GM18526 (cell line): ENCODE measurements around the gene CPNE2.

Experiments used
- POLR2A ChIP-seq: IDR thresholded peaks from 3 replicates; pipeline ENCODE4 v1.6.1; 2011; ENCODE audit not compliant: insufficient read length; ENCODE audit errors: extremely low read depth

The CPNE2 gene

DNA sequence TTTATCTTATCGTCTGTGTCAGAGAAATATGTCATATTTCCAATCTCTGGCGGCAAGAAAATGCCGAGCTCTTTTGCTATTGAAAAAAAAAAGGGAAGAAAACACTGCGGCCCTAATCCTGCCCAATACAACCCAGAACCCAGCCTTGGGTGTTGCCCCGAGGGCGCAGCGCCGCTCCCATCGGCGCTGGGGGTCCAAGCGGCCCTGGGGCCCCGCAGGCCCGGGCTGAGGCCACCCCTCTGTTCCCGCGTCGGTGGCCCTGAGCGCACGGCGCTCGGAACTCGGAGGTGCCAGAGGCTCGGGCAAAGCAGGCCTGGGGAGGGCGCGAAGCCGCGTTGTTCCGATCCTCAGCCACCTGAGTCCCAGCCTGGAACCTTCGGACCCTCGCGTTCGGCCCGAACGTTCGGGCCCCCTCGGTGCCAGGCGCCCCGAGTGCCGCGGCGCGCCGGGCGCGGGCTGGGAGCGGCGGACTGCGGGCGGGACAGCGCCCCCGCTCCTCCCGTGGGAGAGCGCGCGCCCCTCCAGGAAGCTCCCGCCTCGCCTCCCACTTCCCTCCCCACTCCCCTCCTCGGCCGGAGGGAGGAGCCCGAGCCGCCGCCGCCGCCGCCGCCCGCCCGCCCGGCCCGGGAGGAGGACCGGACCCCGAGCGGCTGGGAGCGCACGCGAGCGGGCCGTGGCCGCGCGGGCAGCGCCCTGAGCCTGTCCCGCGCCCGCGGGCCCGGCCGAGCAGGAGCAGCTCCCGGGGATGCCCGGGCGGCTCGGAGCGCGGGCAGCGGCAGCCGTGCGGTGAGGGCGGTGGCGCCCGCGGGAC, at the start of gene CPNE2:
CPNE2 (plus strand) TSS at position 609 of the 811 bp plus-strand sequence. CDS start 18,160 bp downstream, outside the sequence.
- no peak for TF ChIP-seq POLR2A

DNA sequence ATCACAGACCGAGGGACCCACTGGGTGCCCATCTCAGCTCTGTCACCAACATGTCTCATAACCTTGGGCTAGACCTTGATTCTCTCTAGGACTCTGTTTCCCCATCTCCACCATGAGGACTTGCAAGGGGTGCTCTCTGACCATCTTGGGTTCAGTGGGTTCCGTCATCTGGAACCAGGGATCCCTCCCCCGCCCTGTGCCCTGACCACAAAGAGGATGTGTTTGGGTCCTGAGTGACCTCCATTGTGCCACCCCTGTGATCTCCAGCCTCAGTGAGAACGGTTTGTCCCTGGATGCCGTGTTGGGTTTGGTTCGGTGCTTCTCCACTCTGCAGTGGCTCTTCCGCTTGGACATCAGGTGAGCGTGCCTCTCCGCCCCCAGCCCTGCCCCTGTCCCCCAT, 49.1 kb upstream of the CPNE2 start:
- no peak for TF ChIP-seq POLR2A

- no peak for TF ChIP-seq POLR2A
Observed at GRCh38 chr16:57044931-57045693, 47.3 kb upstream of the CPNE2 start.

DNA sequence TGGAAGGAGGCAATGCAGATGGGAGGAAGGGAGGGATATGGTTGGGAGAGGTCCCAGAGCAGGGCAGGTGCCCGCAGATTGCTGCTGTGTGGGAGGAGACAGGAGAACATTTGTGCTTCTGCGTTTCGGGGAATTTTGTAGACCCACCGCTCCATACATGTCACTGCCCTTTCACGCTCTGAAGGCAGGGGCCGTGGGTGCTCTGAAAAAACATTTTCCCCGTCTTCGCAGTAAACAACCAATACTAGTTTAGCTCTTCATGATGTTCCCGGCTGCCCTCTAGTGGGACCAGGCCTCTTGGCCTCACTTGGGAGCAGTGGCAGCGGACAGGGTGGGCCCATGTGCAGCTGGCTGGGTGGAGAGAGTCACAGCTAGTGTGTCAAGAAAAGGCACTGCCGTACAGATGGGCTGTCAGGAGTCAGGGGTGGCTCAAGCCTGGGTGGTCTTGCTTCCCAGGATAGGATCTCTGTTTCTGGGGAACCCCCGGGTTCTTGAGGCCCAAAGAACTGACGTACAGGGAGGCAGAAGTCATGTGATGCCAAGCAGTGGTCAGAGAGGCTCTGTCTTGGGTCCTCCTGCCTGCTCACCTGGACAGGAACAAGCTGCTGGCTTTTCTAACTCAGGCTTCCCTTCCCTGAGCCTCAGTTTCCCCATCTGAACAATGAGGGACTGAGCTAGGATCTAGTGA, 46.5 kb upstream of the CPNE2 start:
- no peak for TF ChIP-seq POLR2A

DNA sequence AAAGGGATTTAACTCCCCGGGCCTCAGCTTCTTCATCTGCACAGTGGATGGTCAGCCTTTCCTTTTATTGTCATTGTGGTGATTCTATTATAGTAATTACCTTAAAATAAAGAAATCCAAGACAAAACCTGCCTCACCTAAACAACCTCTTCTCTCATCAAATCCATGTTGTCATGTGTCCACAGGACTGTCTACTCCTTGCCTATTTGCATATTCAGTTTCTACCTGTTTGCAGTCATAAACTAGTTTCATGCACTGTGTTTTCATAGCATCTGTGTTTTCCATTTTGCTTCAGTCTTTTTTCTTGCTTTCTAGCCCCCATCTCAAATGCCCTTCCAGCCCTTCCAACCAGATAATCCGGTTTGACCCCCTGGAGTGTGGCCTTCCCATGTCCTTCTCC, 44.3 kb upstream of the CPNE2 start:
- TF ChIP-seq POLR2A, result no peak

GRCh38 chr16:57049678-57050077, 42.7 kb upstream of the CPNE2 start:
- no peak for TF ChIP-seq POLR2A

GRCh38 chr16:57051696-57052228, 40.6 kb upstream of the CPNE2 start:
- no peak for TF ChIP-seq POLR2A

DNA sequence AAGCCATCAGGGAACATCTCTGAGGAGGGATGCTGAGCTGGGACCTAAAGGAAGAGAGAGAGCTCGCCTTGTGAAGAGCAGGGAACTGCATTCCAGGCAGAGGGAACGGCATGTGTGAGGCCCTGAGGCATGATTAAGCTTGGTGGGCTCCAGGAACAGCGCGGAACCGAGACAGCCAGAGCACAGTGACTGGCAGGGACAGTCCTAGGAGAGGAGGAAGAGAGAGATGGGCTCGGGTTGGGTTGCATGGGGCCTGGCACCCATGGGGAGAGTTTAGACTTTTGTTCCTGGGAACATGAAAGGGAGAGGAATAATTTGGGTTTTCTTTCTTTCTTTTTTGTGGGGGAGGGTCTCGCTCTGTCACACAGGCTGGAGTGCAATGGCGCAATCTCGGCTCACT, 39.2 kb upstream of the CPNE2 start:
- no peak for TF ChIP-seq POLR2A

GRCh38 chr16:57054338-57054737, 38.0 kb upstream of the CPNE2 start:
- TF ChIP-seq POLR2A, result no peak

DNA sequence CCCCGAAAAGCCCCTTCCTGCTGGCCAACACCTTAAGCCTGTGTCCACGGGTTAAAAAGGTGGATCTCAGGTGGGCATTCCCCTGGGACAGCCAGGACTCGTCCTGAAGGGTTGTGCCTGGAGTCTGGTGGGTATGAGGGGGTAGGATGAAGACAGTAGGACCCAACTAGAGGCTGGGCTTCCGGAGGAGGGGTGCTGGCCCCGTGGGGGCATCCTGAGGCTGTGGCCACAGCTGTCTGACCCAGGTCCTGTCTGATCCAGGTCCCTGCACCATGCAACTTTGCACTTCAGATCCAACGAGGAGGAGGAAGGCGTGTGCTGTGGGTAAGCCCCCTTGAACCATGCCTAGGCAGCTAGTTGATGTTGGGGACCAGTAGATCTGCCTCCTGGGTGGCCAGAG, 37.6 kb upstream of the CPNE2 start:
- TF ChIP-seq POLR2A, result no peak

GRCh38 chr16:57055671-57056070, 36.7 kb upstream of the CPNE2 start:
- no peak for TF ChIP-seq POLR2A

DNA sequence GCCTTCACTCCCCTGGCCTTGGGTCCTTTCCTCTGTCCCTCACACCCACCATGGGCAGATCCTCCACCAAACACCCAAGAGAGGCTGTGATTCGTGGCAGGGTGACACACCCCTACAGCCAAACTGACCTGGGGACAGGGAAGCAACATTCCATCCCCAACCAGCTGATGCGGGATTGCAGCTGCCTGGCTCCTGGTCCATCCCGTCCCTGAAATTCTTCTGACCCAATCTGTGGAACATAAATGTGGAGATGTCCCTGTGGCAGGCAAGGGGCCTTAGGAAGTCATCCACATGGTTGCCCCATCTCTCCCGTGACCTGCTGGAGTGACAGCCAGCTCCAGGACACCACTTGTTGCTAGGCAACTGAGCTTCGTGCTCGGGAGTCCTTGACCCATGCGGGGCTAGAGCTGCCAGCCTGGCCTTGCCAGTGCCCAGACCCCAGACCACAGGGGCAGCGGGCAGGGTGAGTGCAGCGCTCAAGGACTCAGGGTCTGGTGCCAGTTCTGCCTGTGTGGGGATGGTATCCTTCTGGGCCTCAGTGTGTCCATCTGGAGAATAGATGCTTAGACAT, 34.0 kb upstream of the CPNE2 start:
- TF ChIP-seq POLR2A, result no peak

- no peak for TF ChIP-seq POLR2A
Observed at GRCh38 chr16:57060323-57061083, 31.9 kb upstream of the CPNE2 start.

- TF ChIP-seq POLR2A, result no peak
Observed at GRCh38 chr16:57061084-57061905, 31.1 kb upstream of the CPNE2 start.

- no peak for TF ChIP-seq POLR2A
Observed at GRCh38 chr16:57062329-57062728, 30.1 kb upstream of the CPNE2 start.
